Neural cell (in vitro differentiated cells): ENCODE results near the gene NAGLU. TPM values are rescaled to one million over a fixed set of nuclear protein-coding genes. Genes with fewer than 3 reads are reported as not detected.

Experiments used
- H2AFZ ChIP-seq: fragments of 200-600, 300-800 bp; sonication (generic), shearing (Covaris generic); 2 replicates; pipeline ENCODE4 v1.6.0; 2014; ENCODE audit warnings: low read depth, mild to moderate bottlenecking, antibody characterized with exemption, low read length, moderate library complexity
- H3F3A ChIP-seq: fragments of 200-600 bp; shearing (Covaris generic); 2 replicates; pipeline ENCODE4 v1.6.1; 2016; ENCODE audit warnings: mild to moderate bottlenecking, moderate library complexity, mixed read lengths, antibody characterized with exemption, low read length; ENCODE audit not compliant: insufficient read depth, poor library complexity, severe bottlenecking
- H3K27ac ChIP-seq: fragments of 200-600, 300-800 bp; sonication (generic), shearing (Covaris generic); 2 replicates; pipeline ENCODE4 v1.5.1; 2014; ENCODE audit warnings: mild to moderate bottlenecking, low read length, moderate library complexity
- H3K27me3 ChIP-seq: fragments of 300-800, 200-600 bp; sonication (generic), shearing (Covaris generic); 2 replicates; pipeline ENCODE4 v1.6.0; 2014; ENCODE audit warnings: mild to moderate bottlenecking, low read depth, low read length, moderate library complexity; ENCODE audit not compliant: insufficient read depth
- H3K36me3 ChIP-seq: fragments of 300-800, 200-600 bp; sonication (generic), shearing (Covaris generic); 2 replicates; pipeline ENCODE4 v1.5.1; 2014; ENCODE audit warnings: mild to moderate bottlenecking, antibody characterized with exemption, low read length, moderate library complexity; ENCODE audit not compliant: insufficient read depth
- H3K4me2 ChIP-seq: fragments of 300-800, 200-600 bp; sonication (generic), shearing (Covaris generic); 2 replicates; pipeline ENCODE4 v1.6.0; 2014; ENCODE audit warnings: mild to moderate bottlenecking, low read length
- H3K4me3 ChIP-seq: fragments of 300-800, 200-600 bp; sonication (generic), shearing (Covaris generic); 2 replicates; pipeline ENCODE4 v1.5.1; 2014; ENCODE audit warnings: mild to moderate bottlenecking, low read length, moderate library complexity
- H3K79me2 ChIP-seq: fragments of 200-600 bp; shearing (Covaris generic); replicated peaks from 2 replicates; pipeline ENCODE4 v1.6.0; 2014; ENCODE audit warnings: mild to moderate bottlenecking, low read length, moderate library complexity; ENCODE audit not compliant: insufficient read depth
- H3K9ac ChIP-seq: fragments of 300-800, 200-600 bp; sonication (generic), shearing (Covaris generic); 2 replicates; pipeline ENCODE4 v1.6.1; 2016; ENCODE audit warnings: mild to moderate bottlenecking, low read length, mixed read lengths
- H3K9me2 ChIP-seq: fragments of 200-600 bp; shearing (Covaris generic); 2 replicates; pipeline ENCODE4 v1.6.1; 2016; ENCODE audit warnings: mild to moderate bottlenecking, low read length, mixed read lengths; ENCODE audit not compliant: insufficient read depth
- H3K9me3 ChIP-seq: fragments of 200-600, 300-800 bp; sonication (generic), shearing (Covaris generic); 2 replicates; pipeline ENCODE4 v1.6.1; 2016; ENCODE audit warnings: mild to moderate bottlenecking, mixed run types, low read length, moderate library complexity, mixed read lengths
- H4K20me1 ChIP-seq: fragments of 200-600 bp; shearing (Covaris generic); 2 replicates; pipeline ENCODE4 v1.6.1; 2016; ENCODE audit warnings: mild to moderate bottlenecking, mixed run types; ENCODE audit not compliant: insufficient read depth
- CTCF ChIP-seq: fragments of 450-650 bp; IDR thresholded peaks from 2 replicates; pipeline ENCODE4 v1.5.1; 2014; ENCODE audit warnings: antibody characterized with exemption, mild to moderate bottlenecking, moderate library complexity; ENCODE audit not compliant: poor library complexity, severe bottlenecking
- EP300 ChIP-seq: fragments of 450-650 bp; conservative IDR thresholded peaks from 2 replicates; pipeline ENCODE4 v1.6.1; 2014; ENCODE audit warnings: antibody characterized with exemption, mild to moderate bottlenecking, moderate library complexity; ENCODE audit not compliant: poor library complexity, severe bottlenecking
- EZH2 ChIP-seq: fragments of 200-600, 300-800 bp; shearing (Covaris generic), sonication (generic); IDR thresholded peaks from 2 replicates; pipeline ENCODE4 v1.6.1; 2014; ENCODE audit warnings: antibody characterized with exemption, low read length, borderline replicate concordance, mild to moderate bottlenecking; ENCODE audit not compliant: insufficient read depth, poor library complexity, severe bottlenecking
- MXI1 ChIP-seq: fragments of 450-650 bp; conservative IDR thresholded peaks from 2 replicates; pipeline ENCODE4 v1.6.1; 2014; ENCODE audit warnings: antibody characterized with exemption, mild to moderate bottlenecking; ENCODE audit not compliant: poor library complexity, severe bottlenecking
- POLR2AphosphoS5 ChIP-seq: IDR thresholded peaks from 2 replicates; pipeline ENCODE4 v1.6.1; 2012
- RAD21 ChIP-seq: fragments of 450-650 bp; conservative IDR thresholded peaks from 2 replicates; pipeline ENCODE4 v1.6.1; 2014; ENCODE audit warnings: antibody characterized with exemption, mild to moderate bottlenecking, moderate library complexity
- SMC3 ChIP-seq: fragments of 450-650 bp; conservative IDR thresholded peaks from 2 replicates; pipeline ENCODE4 v1.6.1; 2014; ENCODE audit warnings: antibody characterized with exemption, mild to moderate bottlenecking, moderate library complexity; ENCODE audit not compliant: poor library complexity
- TAF1 ChIP-seq: IDR thresholded peaks from 2 replicates; pipeline ENCODE4 v1.6.1; 2012; ENCODE audit warnings: low read depth
- polyA plus RNA-seq: library from polyadenylated mRNA; depleted of rRNA; stranded (reverse); fragments of >200 nt; gene quantifications from 2 replicates; pipeline ENCODE4 v1.2.3, GENCODE V29; 2014
- TF ChIP-seq, protein P1 (sequence below): IDR thresholded peaks from 2 replicates; pipeline ENCODE4 v1.6.1; 2012; ENCODE audit warnings: borderline replicate concordance

NAGLU gene
- polyA plus RNA-seq, 1 donor from 2014 or later = 12.1 TPM

DNA sequence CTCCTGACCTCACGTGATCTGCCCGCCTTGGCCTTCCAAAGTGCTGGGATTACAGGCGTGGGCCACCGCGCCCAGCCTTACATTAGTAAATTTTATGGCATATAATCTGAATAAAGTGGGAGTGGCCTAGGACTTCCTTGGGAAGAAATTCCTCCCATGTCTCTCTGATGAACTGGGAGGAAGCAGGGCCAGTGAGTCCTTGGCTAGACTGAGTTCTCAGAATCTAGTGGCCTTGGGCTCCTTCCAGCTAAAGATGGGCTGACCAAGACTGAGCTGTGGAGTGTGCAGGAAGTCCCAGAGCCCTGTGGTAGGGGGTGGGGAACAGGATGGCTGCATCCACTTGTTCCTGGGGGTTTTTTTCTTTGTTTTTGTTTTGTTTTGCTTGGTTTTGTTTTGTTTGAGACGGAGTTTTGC is 10.0 kb upstream of the NAGLU start:
- TF ChIP-seq POLR2AphosphoS5 = no peak
- TF ChIP-seq TAF1 = no peak
- Histone ChIP-seq H3K4me2 (no peak overlapping the region), H2AFZ (no peak overlapping the region), H3K9me2 (no peaks in the 10 kb centered on the region), H3K9ac (no peak overlapping the region), H3K27ac (no peak overlapping the region), H3K9me3 (no peaks in the 10 kb centered on the region), H3K79me2 (no peaks in the 10 kb centered on the region), H4K20me1 (no peaks in the 10 kb centered on the region), H3K4me3 (no peak overlapping the region), H3K27me3 (no peaks in the 10 kb centered on the region), H3F3A (no peaks in the 10 kb centered on the region), H3K36me3 (no peaks in the 10 kb centered on the region)

DNA sequence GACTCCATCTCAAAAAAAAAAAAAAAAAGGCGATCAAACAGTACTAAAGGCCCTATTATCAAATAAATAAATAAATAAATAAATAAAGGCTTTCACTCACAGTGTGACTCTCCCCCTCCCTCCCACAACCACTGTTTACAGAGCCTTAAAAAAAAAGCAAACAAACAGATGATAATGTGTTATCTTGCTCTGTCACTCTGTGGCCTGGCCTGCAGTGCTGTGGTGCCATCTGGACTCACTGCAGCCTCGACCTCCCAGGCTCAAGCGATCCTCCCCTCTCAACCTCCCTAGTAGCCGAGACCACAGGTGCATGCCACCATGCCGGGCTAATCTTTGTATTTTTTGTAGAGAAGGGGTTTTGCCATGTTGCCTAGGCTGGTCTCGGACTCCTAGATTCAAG is 8.1 kb upstream of the NAGLU start:
- Histone ChIP-seq H4K20me1 (no peaks in the 10 kb centered on the region), H3F3A (no peaks in the 10 kb centered on the region), H3K4me3 (no peak overlapping the region), H2AFZ (no peak overlapping the region), H3K4me2 (no peak overlapping the region), H3K9me2 (no peaks in the 10 kb centered on the region), H3K36me3 (no peaks in the 10 kb centered on the region), H3K9ac (no peak overlapping the region), H3K27ac (no peak overlapping the region), H3K27me3 (no peaks in the 10 kb centered on the region), H3K9me3 (no peaks in the 10 kb centered on the region), H3K79me2 (no peaks in the 10 kb centered on the region)
- no peak for TF ChIP-seq SMC3
- TF ChIP-seq TAF1 = no peak
- TF ChIP-seq RAD21 = no peak
- TF ChIP-seq, protein P1, sequence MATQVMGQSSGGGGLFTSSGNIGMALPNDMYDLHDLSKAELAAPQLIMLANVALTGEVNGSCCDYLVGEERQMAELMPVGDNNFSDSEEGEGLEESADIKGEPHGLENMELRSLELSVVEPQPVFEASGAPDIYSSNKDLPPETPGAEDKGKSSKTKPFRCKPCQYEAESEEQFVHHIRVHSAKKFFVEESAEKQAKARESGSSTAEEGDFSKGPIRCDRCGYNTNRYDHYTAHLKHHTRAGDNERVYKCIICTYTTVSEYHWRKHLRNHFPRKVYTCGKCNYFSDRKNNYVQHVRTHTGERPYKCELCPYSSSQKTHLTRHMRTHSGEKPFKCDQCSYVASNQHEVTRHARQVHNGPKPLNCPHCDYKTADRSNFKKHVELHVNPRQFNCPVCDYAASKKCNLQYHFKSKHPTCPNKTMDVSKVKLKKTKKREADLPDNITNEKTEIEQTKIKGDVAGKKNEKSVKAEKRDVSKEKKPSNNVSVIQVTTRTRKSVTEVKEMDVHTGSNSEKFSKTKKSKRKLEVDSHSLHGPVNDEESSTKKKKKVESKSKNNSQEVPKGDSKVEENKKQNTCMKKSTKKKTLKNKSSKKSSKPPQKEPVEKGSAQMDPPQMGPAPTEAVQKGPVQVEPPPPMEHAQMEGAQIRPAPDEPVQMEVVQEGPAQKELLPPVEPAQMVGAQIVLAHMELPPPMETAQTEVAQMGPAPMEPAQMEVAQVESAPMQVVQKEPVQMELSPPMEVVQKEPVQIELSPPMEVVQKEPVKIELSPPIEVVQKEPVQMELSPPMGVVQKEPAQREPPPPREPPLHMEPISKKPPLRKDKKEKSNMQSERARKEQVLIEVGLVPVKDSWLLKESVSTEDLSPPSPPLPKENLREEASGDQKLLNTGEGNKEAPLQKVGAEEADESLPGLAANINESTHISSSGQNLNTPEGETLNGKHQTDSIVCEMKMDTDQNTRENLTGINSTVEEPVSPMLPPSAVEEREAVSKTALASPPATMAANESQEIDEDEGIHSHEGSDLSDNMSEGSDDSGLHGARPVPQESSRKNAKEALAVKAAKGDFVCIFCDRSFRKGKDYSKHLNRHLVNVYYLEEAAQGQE = no peak
- TF ChIP-seq EP300 = no peak

DNA sequence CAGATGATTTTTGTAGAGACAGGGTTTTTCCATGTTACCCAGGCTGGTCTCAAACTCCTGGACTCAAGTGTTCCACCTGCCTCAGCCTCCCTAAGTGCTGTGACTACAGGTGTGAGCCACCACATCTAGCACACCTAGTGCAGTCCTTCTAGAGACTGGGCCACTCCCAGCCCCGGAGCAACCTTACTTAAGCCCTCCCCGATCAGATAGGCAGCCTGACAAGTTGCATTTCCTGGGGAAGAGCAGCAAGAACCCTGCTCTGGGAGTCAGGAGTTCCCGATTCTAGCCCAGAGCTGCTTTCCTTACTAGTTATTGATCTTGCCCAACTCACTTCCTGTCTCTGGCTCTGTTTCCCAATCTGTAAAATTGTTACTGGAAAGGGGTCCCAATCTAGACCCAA is 7.0 kb upstream of the NAGLU start:
- H3K9me3 ChIP-seq = no peaks in the 10 kb centered on the region
- H3K4me2 ChIP-seq = no peak overlapping the region
- no peak for TF ChIP-seq EZH2
- TF ChIP-seq MXI1 = no peak
- TF ChIP-seq CTCF = no peak
- TF ChIP-seq POLR2AphosphoS5 = no peak
- TF ChIP-seq SMC3 = no peak
- no peak for TF ChIP-seq RAD21
- TF ChIP-seq EP300 = no peak
- TF ChIP-seq, protein P1 = no peak
- no peak for TF ChIP-seq TAF1
- H3K4me3 ChIP-seq = no peak overlapping the region
- H3K36me3 ChIP-seq = no peaks in the 10 kb centered on the region
- no peaks in the 10 kb centered on the region for H3F3A ChIP-seq
- no peaks in the 10 kb centered on the region for H3K79me2 ChIP-seq
- no peaks in the 10 kb centered on the region for H3K27me3 ChIP-seq
- H3K9me2 ChIP-seq = no peaks in the 10 kb centered on the region
- no peaks in the 10 kb centered on the region for H4K20me1 ChIP-seq
- no peak overlapping the region for H3K9ac ChIP-seq
- no peak overlapping the region for H3K27ac ChIP-seq
- no peak overlapping the region for H2AFZ ChIP-seq
